Lower lobe of right lung (tissue), 2 donors: ENCODE results near the gene CD79A. TPM values are rescaled to one million over a fixed set of nuclear protein-coding genes. Genes with fewer than 3 reads are reported as not detected.

ENCODE experiments used
- ATAC-seq, 2 donors: fragments of 200-7000 bp; cut with Tn5 transposase; one replicate each; pipeline ENCODE4 v1.9.1; 2020 to 2022; ENCODE audit warnings: mild to moderate bottlenecking in 2 of 2, moderate library complexity in 2 of 2
- DNase-seq: peaks from one replicate; pipeline ENCODE4 v3.0.0-alpha.2; 2020
- H3K27ac ChIP-seq: fragments of 200-600 bp; one replicate; pipeline ENCODE4 v1.8.0; 2022
- H3K27me3 ChIP-seq: fragments of 200-600 bp; one replicate; pipeline ENCODE4 v1.8.0; 2022; ENCODE audit warnings: low read depth
- H3K36me3 ChIP-seq: fragments of 200-600 bp; one replicate; pipeline ENCODE4 v1.8.0; 2022; ENCODE audit warnings: mild to moderate bottlenecking
- H3K4me1 ChIP-seq: fragments of 200-600 bp; one replicate; pipeline ENCODE4 v1.8.0; 2022
- H3K4me3 ChIP-seq: fragments of 200-600 bp; one replicate; pipeline ENCODE4 v1.8.0; 2022; ENCODE audit warnings: mild to moderate bottlenecking
- H3K9me3 ChIP-seq: fragments of 200-600 bp; one replicate; pipeline ENCODE4 v1.8.0; 2022
- CTCF ChIP-seq: fragments of 200-600 bp; IDR thresholded peaks from one replicate; pipeline ENCODE4 v1.8.0; 2022; ENCODE audit warnings: antibody characterized with exemption, mild to moderate bottlenecking
- intact Hi-C: fragments of 100-400 bp; cut with DNase I; formaldehyde crosslinking; loops from one replicate; pipeline ENCODE4 v1.11.0; 2022
- total RNA-seq: library from RNA; stranded (reverse); fragmentation: NEBNext Ultra II Directional; extraction: Animal tissue kit (Norgen Biotek cat#: 25700); gene quantifications from one replicate; pipeline ENCODE4 v1.2.1, GENCODE V29; 2021
- donor health status: DM: no; HTN: yes; CAD: no; lungs with severe emphysema.

CD79A gene
- total RNA-seq, 1 donor from 2014 or later = 1.2 TPM

DNA sequence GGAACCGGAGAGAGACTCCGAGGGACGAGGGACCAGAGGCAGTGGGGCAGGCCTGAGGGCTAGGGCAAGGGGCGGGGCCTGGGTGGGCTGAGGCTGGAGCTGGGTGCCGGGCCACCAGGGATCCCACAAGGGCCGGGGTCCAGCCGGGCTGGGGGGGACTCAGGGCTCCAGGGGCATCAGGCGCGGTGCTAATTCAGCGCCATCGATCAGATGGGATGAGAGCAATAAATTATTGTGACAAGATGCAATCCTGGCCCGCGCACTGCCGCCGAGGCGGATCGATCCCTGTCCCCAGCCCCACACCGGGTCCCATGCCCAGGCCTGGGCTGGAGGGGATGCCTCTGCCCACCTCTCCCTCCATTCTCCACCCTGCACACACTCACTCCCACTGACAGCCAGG, 45.5 kb downstream of the CD79A start:
- H3K4me1 ChIP-seq = no peaks in the 10 kb centered on the region
- no peaks in the 10 kb centered on the region for H3K36me3 ChIP-seq
- intact Hi-C loops = no loop called here
- no peak overlapping the region for H3K27ac ChIP-seq
- DNase-seq (no peak), ATAC-seq (no peak)
- no peak overlapping the region for H3K4me3 ChIP-seq
- TF ChIP-seq CTCF = no peak
- peaks cover 77% of the 10 kb centered on the region for H3K27me3 ChIP-seq
- no peaks in the 10 kb centered on the region for H3K9me3 ChIP-seq

DNA sequence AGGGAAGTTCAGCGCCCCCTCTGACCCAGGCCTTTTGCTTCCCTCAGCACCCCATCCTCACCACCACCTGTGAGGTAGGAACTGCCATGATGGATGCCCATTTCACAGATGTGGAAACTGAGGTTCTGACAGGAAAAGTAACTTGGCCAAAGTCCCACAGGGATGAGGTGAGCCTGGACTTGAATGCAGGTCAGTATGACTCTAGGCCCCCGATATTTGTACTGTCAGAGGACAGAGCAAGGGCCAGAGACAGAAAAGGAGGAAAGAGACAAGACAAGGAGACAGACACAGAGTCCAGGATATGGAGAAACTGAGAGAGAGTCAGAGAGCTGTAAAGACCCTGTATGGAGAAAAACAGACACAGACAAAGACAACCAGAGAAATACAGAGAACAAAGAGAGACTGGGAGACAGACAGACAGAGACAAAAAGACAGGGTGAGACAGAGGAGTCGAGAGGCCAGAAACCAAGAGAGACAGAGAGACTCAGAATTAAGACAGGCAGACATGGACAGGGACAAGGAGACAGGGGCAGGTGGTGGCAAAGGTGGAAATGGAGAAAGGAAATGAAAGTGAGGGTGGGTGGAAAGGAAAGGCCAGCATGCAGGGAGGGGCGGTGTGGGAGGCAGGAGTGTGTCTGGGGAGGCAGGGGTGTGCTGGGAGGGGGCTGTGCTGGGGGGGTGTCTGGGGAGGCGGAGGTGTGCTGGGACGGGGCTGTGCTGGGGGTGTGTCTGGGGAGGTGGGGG, 46.1 kb downstream of the CD79A start:
- TF ChIP-seq CTCF = no peak
- H3K4me1 ChIP-seq = peaks cover 6% of the 10 kb centered on the region
- ATAC-seq = no peak
- DNase-seq = no peak
- no peaks in the 10 kb centered on the region for H3K36me3 ChIP-seq
- H3K27me3 ChIP-seq = peaks cover 79% of the 10 kb centered on the region
- H3K4me3 ChIP-seq = no peak overlapping the region
- H3K27ac ChIP-seq = no peak overlapping the region
- H3K9me3 ChIP-seq = no peaks in the 10 kb centered on the region
- intact Hi-C loops = no loop called here

DNA sequence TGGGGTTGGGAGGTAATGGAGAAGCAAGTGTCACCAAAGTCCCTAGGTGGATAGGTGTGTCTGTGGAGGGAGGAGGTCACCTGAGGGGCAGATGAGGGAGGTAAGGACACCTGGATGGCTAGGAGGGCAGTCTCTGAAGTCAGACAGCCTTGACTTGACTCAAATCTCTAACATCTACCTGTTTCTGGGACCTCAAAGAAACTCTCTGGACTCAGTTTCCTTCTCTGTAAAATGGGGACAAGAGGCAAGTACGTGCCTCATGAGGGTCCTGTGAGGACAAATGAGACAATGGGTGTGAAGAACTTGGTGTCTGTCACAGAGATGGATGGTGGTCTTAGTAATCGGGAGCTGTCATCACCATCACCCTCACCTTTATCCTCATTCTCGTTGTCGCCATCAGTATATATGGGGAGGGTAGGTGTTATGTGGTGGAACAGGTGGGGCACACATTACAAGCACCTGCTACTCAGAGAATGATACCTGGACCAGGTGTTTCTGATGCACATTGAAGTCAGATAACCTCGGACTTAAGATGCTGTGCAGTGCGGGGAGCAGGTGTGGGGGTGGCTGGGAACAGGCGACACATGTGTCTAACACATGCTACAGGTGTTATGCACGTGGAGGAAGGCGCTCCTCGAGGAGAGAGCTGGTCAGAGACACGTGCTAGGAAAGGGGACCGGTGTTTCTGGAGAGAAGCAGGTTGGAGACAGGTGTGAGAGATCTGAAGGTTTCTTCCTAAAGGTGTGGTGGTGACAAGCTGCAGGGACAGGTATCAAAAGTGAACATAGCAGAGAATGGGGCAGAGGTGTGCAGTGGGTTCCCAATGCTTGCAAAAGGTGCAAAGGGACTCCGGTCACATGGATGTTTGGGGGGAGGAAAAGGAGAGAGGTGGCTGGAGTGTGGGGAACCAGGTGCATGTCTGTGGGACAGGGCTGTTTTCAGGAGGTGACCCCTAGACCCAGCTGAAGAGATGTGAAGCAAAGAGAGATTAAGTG, 47.4 kb downstream of the CD79A start:
- no peak for ATAC-seq
- TF ChIP-seq CTCF = no peak
- H3K27me3 ChIP-seq = peaks cover 88% of the 10 kb centered on the region

DNA sequence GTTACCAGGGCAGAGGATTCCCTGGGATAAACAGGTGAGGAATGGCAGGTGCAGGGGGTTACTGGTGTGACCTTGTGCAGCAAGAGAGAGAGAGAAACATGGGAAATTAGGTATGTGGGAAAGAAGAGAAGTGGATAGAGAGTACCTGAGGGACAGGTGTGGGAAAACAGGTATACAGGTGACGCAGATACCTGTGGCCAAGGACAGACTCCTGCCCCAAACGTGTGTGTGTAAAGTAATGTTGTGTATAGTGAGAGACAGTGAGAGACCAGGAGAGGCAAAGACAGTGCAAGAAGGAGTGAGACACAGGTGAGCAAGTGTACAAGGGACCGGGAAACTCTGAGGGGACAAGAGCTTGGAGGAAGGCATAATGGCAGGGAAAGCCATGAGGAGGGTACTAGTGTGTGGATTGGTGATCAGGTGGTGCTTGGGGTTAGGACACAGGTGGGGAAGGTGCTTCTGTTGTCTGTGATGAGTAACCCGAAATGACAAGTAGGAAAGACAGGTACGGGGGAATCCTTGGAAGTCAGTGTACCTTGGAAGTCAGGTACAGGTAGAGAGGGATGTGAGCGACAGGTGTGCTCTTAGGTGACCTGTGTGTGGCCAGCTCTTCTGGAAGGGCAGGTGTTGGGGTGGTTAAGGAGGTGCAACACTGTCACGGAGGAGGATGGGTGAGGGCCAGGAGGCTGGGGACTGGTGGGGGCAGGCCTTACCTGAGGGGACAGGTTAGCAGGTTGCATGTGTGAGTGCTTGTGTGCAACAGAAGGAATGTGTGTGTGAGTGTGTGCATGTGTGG, 48.3 kb downstream of the CD79A start:
- no peak overlapping the region for H3K27ac ChIP-seq
- H3K27me3 ChIP-seq = peaks cover 93% of the 10 kb centered on the region
- TF ChIP-seq CTCF = no peak
- DNase-seq (no peak), ATAC-seq (no peak)
- peaks cover 16% of the 10 kb centered on the region for H3K4me1 ChIP-seq
- no peaks in the 10 kb centered on the region for H3K9me3 ChIP-seq
- intact Hi-C loops = no loop called here
- H3K4me3 ChIP-seq = no peak overlapping the region
- no peaks in the 10 kb centered on the region for H3K36me3 ChIP-seq

More for the DNA sequence above, 47.4 kb downstream of the CD79A start:
- H3K27ac ChIP-seq = no peak overlapping the region
- DNase-seq = no peak
- no peak overlapping the region for H3K4me3 ChIP-seq
- H3K4me1 ChIP-seq = peaks cover 16% of the 10 kb centered on the region
- intact Hi-C loops = no loop called here
- H3K9me3 ChIP-seq = no peaks in the 10 kb centered on the region
- no peaks in the 10 kb centered on the region for H3K36me3 ChIP-seq
